CD4-positive, alpha-beta T cell (primary cell): ENCODE data around the gene APOBEC4. TPM values are rescaled to one million over a fixed set of nuclear protein-coding genes. Genes with fewer than 3 reads are reported as not detected.
"Not testable (repeated sequence)": the region's sequence is repeated elsewhere in the genome, so short reads cannot be mapped to it uniquely, and the experiment has no call there.

Experiments
- ATAC-seq: fragments of 200-7000 bp; cut with Tn5 transposase; one replicate; pipeline ENCODE4 v1.10.0; 2022; ENCODE audit warnings: mild to moderate bottlenecking; ENCODE audit not compliant: poor library complexity
- CTCF ChIA-PET: fragments of 350-600 bp; sonication (Branson Sonifier 250); formaldehyde crosslinking; loops from one replicate; lab custom pipeline; 2021; ENCODE audit warnings: antibody characterized with exemption, inconsistent platforms; lab: Charles Lee
- POLR2A ChIA-PET: fragments of 350-600 bp; sonication (Branson Sonifier 250); formaldehyde crosslinking; loops from one replicate; lab custom pipeline; 2021; ENCODE audit warnings: antibody characterized with exemption, inconsistent platforms; lab: Charles Lee
- DNase-seq, 14 experiments: peaks; one replicate each; pipeline ENCODE4 v3.0.0-alpha.2; 2013 to 2020; ENCODE audit warnings: mixed read lengths in 2 of 14
- H3K27ac ChIP-seq, 2 donors: one replicate each; pipeline versions ENCODE4 v1.5.1 to v1.7.0; 2013; ENCODE audit warnings: low read length in 2 of 2, low read depth in 1 of 2, mild to moderate bottlenecking in 1 of 2
- H3K27me3 ChIP-seq, 2 experiments: 1 replicate in 1 of 2; 2 replicates in 1 of 2; pipeline versions ENCODE4 v1.6.1 to v1.7.0; 2013; ENCODE audit warnings: low read length in 2 of 2, control low read depth in 1 of 2, mild to moderate bottlenecking in 1 of 2, moderate library complexity in 1 of 2; ENCODE audit not compliant: insufficient read depth in 2 of 2, control insufficient read depth in 1 of 2
- H3K36me3 ChIP-seq: one replicate; pipeline ENCODE4 v1.6.1; 2013; ENCODE audit warnings: low read length, control low read depth; ENCODE audit not compliant: insufficient read depth
- H3K4me1 ChIP-seq: one replicate; pipeline ENCODE4 v1.6.1; 2013; ENCODE audit warnings: low read length, control low read depth; ENCODE audit not compliant: insufficient read depth
- H3K4me3 ChIP-seq: one replicate; pipeline ENCODE4 v1.5.1; 2013; ENCODE audit warnings: mild to moderate bottlenecking, low read length, moderate library complexity
- H3K9me3 ChIP-seq, 2 experiments: 1 replicate in 1 of 2; 2 replicates in 1 of 2; pipeline versions ENCODE4 v1.6.1 to v1.7.0; 2013; ENCODE audit warnings: low read length in 2 of 2, mild to moderate bottlenecking in 2 of 2, control low read depth in 1 of 2, moderate library complexity in 1 of 2; ENCODE audit not compliant: control insufficient read depth in 1 of 2, insufficient read depth in 1 of 2
- H3K27ac Mint-ChIP-seq: one replicate; pipeline ENCODE4 v1.8.0; 2020; ENCODE audit warnings: mixed read lengths
- H3K27me3 Mint-ChIP-seq: one replicate; pipeline ENCODE4 v1.8.0; 2021; ENCODE audit warnings: mixed read lengths
- H3K36me3 Mint-ChIP-seq: one replicate; pipeline ENCODE4 v1.8.0; 2021; ENCODE audit warnings: low read depth, mixed read lengths
- H3K4me1 Mint-ChIP-seq: one replicate; pipeline ENCODE4 v1.8.0; 2021; ENCODE audit warnings: low read depth, mixed read lengths
- H3K4me3 Mint-ChIP-seq: one replicate; pipeline ENCODE4 v1.8.0; 2020; ENCODE audit warnings: mild to moderate bottlenecking, mixed read lengths
- H3K9me3 Mint-ChIP-seq: one replicate; pipeline ENCODE4 v1.8.0; 2020; ENCODE audit warnings: mixed read lengths
- intact Hi-C, 2 experiments: fragments of 100-400 bp; cut with DNase I in 1 of 2; cut with micrococcal nuclease in 1 of 2; formaldehyde crosslinking; loops; one replicate each; pipeline versions ENCODE4 v1.15.1 to v1.9.0; 2023 to 2025; cut with DNase I, micrococcal nuclease
- total RNA-seq, 174 experiments: library from RNA in 2 of 174; stranded (reverse) in 2 of 174; gene quantifications; one replicate each; pipeline ENCODE4 v1.2.3 and lab custom pipeline; 2021 to 2026
- TF ChIP-seq, protein P1 (sequence below): fragments of 200-600 bp; IDR thresholded peaks from one replicate; pipeline ENCODE4 v1.8.0; 2022; ENCODE audit warnings: antibody characterized with exemption, mild to moderate bottlenecking

Gene APOBEC4
- total RNA-seq, 2 experiments from 2014 or later, result not detected

DNA sequence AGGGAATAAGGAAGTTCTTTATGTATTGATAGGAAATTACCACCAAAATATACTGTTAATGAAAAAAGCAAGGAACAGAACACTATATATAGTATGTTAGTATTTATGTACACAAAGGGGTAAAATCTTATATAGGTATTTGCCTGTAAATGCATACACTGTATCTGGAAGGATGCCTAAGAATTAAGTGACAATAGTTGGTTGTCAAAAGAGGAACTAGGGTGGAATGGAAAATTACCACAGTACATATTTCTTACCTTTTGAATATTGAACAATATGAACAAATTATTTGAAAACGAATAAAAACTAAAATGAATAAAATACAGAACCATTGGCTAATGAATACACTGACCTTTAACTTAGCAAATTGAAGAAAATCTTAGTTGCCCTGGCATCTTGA is 31.1 kb downstream of the APOBEC4 start:
- CTCF ChIA-PET, result no interaction called here

DNA sequence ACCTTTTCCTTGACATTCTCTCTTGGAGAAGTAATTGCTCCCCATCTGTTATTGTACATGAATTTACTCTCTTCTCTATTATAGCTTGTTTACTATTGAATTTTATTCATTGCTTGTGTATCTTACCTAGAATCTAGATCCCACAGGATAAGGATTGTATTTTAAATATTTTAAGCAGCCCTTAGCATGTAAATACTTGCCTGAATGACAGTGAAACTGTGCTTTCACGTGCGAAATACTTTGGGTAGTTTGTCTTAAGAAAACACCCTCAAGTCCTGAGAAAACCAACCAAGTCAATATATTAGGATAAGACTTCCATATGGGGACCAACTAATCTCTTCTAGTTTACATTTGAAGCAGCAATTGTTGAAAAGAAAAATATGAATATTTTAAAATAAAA is 32.8 kb downstream of the APOBEC4 start:
- H3K4me1 Mint-ChIP-seq, result peaks cover 29% of the 10 kb centered on the region
- peak overlapping the region; percentile 61 for H3K27ac Mint-ChIP-seq
- Histone ChIP-seq H3K9me3 (no peaks in the 10 kb centered on the region), H3K27ac (no peak overlapping the region), H3K4me3 (no peak overlapping the region), H3K36me3 (peaks cover 13% of the 10 kb centered on the region), H3K4me1 (no peaks in the 10 kb centered on the region), H3K27me3 (no peaks in the 10 kb centered on the region)
- ATAC-seq, result no peak
- no peaks in the 10 kb centered on the region for H3K27me3 Mint-ChIP-seq
- no peak for DNase-seq
- no peak overlapping the region for H3K4me3 Mint-ChIP-seq
- H3K36me3 Mint-ChIP-seq, result peaks cover 20% of the 10 kb centered on the region
- CTCF ChIA-PET, result no interaction called here
- TF ChIP-seq, protein P1, sequence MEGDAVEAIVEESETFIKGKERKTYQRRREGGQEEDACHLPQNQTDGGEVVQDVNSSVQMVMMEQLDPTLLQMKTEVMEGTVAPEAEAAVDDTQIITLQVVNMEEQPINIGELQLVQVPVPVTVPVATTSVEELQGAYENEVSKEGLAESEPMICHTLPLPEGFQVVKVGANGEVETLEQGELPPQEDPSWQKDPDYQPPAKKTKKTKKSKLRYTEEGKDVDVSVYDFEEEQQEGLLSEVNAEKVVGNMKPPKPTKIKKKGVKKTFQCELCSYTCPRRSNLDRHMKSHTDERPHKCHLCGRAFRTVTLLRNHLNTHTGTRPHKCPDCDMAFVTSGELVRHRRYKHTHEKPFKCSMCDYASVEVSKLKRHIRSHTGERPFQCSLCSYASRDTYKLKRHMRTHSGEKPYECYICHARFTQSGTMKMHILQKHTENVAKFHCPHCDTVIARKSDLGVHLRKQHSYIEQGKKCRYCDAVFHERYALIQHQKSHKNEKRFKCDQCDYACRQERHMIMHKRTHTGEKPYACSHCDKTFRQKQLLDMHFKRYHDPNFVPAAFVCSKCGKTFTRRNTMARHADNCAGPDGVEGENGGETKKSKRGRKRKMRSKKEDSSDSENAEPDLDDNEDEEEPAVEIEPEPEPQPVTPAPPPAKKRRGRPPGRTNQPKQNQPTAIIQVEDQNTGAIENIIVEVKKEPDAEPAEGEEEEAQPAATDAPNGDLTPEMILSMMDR, result no peak
- POLR2A ChIA-PET, result no interaction called here
- H3K9me3 Mint-ChIP-seq, result no peaks in the 10 kb centered on the region
- intact Hi-C loops, result loop anchor here in 1 of 2 experiments (10.0 kb wide), 1 partner anchor 76 kb away; no protein-coding TSS in a partner anchor

More for the DNA sequence above, 31.1 kb downstream of the APOBEC4 start:
- Histone ChIP-seq H3K27me3 (no peaks in the 10 kb centered on the region), H3K9me3 (no peaks in the 10 kb centered on the region), H3K36me3 (peaks cover 28% of the 10 kb centered on the region), H3K4me3 (no peak overlapping the region), H3K27ac (no peak overlapping the region), H3K4me1 (no peaks in the 10 kb centered on the region)
- Mint-ChIP-seq H3K4me1 (peaks cover 29% of the 10 kb centered on the region), H3K36me3 (peaks cover 32% of the 10 kb centered on the region), H3K4me3 (no peak overlapping the region), H3K9me3 (no peaks in the 10 kb centered on the region), H3K27me3 (no peaks in the 10 kb centered on the region), H3K27ac (peak overlapping the region; percentile 60)
- POLR2A ChIA-PET, result interaction anchor here (0.9 kb wide), 1 partner anchor 8 kb away, joined by 3 read pairs; no protein-coding TSS in a partner anchor
- intact Hi-C loops, result loop anchor here (2.0 to 10.0 kb wide), 3 partner anchors 77 to 659 kb away; no protein-coding TSS in a partner anchor
- TF ChIP-seq, protein P1, result no peak
- ATAC-seq (no peak), DNase-seq (no peak)

DNA sequence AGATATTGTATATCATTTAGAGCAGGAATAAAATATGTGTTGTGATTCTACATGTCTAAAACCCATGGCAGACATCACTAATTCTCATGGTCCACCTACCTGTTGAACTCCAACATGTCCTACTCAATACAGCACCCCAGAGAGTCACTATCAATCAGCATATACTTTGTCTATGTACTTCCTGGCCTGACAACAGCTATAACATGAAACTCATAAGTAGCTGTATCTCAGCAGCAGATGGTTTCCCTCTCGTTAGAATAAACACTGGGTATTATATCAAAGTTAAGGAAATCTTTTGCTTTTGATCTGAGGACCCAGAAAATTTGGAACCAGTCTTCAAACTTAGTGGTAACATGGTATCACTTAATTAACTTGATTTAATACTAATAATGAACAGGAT is 33.3 kb downstream of the APOBEC4 start:
- Histone ChIP-seq H3K9me3 (no peaks in the 10 kb centered on the region), H3K27ac (no peak overlapping the region), H3K4me1 (no peaks in the 10 kb centered on the region), H3K27me3 (no peaks in the 10 kb centered on the region), H3K4me3 (no peak overlapping the region), H3K36me3 (peaks cover 8% of the 10 kb centered on the region)
- intact Hi-C loops, result loop anchor here in 1 of 2 experiments (10.0 kb wide), 1 partner anchor 75 kb away; no protein-coding TSS in a partner anchor
- Mint-ChIP-seq H3K4me1 (peaks cover 29% of the 10 kb centered on the region), H3K4me3 (no peak overlapping the region), H3K36me3 (peaks cover 15% of the 10 kb centered on the region), H3K27me3 (no peaks in the 10 kb centered on the region), H3K27ac (peak overlapping the region; percentile 61), H3K9me3 (no peaks in the 10 kb centered on the region)
- DNase-seq (no peak), ATAC-seq (no peak)
- ChIA-PET CTCF (no interaction called here), POLR2A (no interaction called here)
- TF ChIP-seq, protein P1, result no peak

DNA sequence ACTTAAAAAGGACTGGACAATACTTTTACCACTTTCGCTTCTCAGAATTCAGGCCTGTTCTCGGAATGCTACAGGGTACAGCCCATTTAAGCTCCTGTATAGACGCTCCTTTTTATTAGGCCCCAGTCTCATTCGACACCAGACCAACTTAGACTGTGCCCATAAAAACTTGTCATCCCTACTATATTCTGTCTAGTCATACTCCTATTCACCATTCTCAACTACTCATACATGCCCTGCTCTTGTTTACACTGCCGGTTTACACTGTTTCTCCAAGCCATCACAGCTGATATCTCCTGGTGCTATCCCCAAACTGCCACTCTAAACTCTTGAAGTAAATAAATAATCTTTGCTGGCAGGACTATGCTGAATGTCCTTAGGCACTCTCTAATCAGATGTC is 34.9 kb downstream of the APOBEC4 start:
- POLR2A ChIA-PET, H3K27ac ChIP-seq, H3K9me3 ChIP-seq, H3K36me3 ChIP-seq, H3K36me3 Mint-ChIP-seq, H3K4me3 ChIP-seq, intact Hi-C loops, H3K4me3 Mint-ChIP-seq, H3K27me3 ChIP-seq, DNase-seq, ATAC-seq, H3K9me3 Mint-ChIP-seq, H3K27me3 Mint-ChIP-seq, H3K4me1 ChIP-seq, H3K27ac Mint-ChIP-seq, CTCF ChIA-PET: not testable (repeated sequence)
- H3K4me1 Mint-ChIP-seq, result peaks cover 26% of the 10 kb centered on the region

DNA sequence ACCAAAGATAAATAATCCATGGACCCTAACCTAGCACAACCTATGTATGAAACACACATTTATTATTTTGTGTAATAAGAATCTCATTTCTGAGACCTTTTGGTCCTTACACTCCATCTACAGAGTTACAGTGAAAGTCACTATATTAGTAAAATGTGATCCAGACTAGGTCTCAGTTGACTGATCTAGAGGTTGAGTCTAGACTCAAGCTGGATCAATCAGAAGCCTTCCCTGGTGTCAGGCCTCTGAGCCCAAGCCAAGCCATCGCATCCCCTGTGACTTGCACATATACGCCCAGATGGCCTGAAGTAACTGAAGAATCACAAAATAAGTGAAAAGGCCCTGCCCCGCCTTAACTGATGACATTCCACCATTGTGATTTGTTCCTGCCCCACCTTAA is 40.1 kb downstream of the APOBEC4 start:
- H3K9me3 Mint-ChIP-seq, H3K36me3 Mint-ChIP-seq, CTCF ChIA-PET, ATAC-seq, H3K27ac Mint-ChIP-seq, H3K27me3 ChIP-seq, POLR2A ChIA-PET, H3K27me3 Mint-ChIP-seq, DNase-seq, H3K4me1 Mint-ChIP-seq, H3K4me3 ChIP-seq, H3K27ac ChIP-seq, H3K9me3 ChIP-seq, H3K4me3 Mint-ChIP-seq, H3K4me1 ChIP-seq, intact Hi-C loops, H3K36me3 ChIP-seq: not testable (repeated sequence)
